CD4-positive, alpha-beta T cell treated with Interleukin-2 at 100 ng/mL for 4 hours (primary cell): ENCODE results near the gene NXPH1.

Experiments
- DNase-seq: peaks from one replicate; pipeline ENCODE4 v3.0.0-alpha.2; 2020; ENCODE audit warnings: low spot score

The NXPH1 gene

GRCh38 chr7:8507566-8507965 is 74.2 kb downstream of the NXPH1 start:
- no peak for DNase-seq

- DNase-seq = no peak
These were observed 76.2 kb downstream of the NXPH1 start for GRCh38 chr7:8509621-8510020.

DNA sequence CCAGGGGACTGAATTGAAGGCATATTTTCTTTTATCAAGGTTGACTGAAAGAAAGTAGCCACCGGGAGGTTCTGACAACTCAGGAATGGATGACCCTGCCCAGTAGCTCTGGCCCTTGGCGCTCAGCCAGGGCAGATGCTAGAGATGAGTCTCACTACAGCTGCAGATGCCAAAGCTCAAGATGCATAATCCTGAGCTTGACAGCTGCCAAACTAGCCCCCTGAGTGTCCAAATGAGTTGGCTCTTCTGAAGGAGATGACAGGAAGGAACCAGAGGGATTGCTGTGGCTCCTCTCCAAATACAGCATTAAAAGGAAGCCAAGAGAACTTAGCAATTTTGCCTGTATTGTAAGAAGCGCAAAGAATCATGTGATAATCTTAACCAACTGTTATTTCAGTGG is 78.4 kb downstream of the NXPH1 start:
- no peak for DNase-seq

GRCh38 chr7:8514781-8515519 is 81.5 kb downstream of the NXPH1 start:
- no peak for DNase-seq

DNA sequence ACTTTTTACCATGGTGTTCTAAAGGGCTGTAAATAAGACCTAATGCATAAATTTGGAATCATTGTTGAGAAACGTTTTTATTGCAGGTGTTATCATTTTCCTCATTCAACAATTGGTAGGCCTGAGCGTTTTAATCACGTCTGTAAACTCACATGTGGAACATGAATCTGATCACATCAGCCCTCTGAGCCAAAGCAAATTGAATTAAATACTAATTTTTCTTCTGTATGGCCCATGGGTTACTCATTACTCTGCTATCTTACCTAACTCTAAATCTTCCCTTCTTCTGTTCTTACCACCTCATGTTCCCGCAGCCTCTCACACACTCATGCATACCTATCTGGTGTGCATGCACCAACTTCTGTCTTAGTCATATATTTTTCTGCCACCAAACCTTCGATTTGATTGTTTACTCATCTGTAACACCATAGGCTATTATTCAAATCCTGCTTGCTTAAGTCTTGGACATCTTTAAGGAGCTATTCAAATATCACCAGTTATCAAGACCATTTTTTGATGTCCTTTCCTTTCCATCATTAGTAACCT is 82.3 kb downstream of the NXPH1 start:
- DNase-seq = no peak

DNA sequence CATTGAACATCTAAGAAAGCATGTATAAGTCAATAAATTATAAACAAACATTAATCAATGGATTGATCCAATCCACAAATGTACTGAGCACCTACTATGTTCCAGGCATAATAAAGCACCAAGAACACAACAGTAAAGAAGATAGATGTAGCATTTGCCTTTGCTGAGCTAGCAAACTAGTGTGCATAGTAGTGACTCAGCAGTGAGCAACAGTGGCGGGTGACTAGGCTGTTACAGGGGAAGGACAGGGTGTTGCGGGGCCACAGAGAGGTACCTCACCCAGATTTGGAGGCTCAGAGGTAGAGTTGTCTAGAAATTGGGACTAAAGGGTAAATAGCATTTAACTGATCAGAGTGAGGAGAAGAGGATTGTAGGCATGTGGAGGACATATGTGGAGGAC is 83.6 kb downstream of the NXPH1 start:
- DNase-seq = no peak

DNA sequence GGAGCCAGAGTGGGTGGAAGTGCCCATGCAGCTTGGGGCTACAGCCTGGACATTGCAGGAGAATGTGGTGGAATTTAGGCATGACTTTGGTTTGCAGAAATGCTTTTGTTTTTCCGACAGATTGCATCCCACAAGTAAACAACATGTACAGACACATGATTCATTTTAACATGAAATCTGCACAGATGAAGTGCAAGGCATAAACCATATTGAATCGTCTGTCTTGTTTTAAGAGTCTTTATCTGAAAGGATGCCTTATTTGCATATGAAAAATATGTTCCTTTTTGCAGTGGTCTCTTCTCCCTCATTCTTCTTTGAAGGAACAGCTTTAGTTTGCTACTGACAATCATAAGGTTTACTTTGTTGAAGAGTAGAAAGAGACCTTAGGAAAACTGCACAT is 94.9 kb downstream of the NXPH1 start:
- DNase-seq = no peak

GRCh38 chr7:8531991-8532515 is 98.6 kb downstream of the NXPH1 start:
- no peak for DNase-seq

- no peak for DNase-seq
These were observed 103.0 kb downstream of the NXPH1 start for GRCh38 chr7:8536431-8536830.

GRCh38 chr7:8549046-8549445 is 115.6 kb downstream of the NXPH1 start:
- DNase-seq = no peak

- DNase-seq = no peak
These were observed 127.1 kb downstream of the NXPH1 start for GRCh38 chr7:8560501-8560900.

- no peak for DNase-seq
These were observed 128.0 kb downstream of the NXPH1 start for GRCh38 chr7:8561449-8561848.

DNA sequence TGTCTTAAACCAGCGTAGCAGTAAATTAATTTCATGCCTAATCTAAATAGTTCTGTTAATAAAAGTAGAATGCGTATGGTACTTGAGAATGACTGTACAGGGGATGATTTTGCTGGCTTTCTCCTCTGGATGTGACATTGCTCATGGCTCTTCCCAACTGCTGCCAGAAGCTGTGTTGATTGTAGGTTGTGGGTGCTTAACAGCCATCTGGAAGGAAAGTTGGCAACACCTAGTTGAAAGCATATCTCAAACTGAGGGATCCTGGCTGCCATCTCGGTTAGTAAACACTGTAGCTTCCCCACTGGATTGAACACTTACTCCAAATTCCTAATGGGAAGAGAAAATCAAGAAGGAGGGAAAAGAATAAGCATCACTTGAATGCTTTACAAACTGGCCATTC is 130.9 kb downstream of the NXPH1 start:
- no peak for DNase-seq

DNA sequence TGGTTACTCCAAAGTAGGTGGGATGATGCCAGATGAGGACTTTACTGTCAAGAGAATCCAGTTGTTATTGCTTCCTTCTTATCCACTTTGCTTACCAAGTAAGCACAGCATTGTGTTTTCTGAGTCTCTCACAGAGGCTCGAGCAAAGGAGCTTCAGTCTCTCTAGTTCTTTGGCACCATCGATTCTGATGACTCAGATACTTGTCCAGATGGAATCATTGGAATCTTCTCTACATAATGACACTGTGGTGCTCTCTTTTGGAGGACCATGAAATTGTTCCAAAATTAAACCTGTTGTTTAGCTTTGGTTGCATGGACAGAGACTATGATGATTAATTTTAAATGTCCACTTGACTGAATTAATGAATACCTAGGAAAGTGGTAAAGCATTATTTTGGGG is 132.6 kb downstream of the NXPH1 start:
- DNase-seq = no peak

DNA sequence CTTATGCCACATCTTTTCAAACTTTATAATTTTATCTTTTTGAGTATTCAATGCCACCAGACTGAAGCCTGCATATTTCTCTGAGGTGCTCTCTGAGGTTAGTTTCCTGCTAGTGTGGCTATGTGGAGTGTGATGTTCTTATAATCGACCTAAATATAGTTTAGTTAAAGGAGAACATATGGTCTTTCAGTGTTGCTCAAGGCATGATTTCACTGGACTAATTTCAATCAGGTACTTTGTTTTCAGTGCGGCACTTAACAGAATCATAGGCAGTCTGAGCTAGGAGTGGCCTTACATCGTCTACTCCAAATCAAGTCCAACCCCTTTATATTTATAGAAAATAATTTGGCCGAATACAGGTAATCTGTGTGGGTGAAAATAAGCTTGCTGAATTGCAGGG is 134.2 kb downstream of the NXPH1 start:
- DNase-seq = no peak

- no peak for DNase-seq
These were observed 146.3 kb downstream of the NXPH1 start for GRCh38 chr7:8579661-8580194.

GRCh38 chr7:8581842-8582241 is 148.4 kb downstream of the NXPH1 start:
- DNase-seq = no peak

DNA sequence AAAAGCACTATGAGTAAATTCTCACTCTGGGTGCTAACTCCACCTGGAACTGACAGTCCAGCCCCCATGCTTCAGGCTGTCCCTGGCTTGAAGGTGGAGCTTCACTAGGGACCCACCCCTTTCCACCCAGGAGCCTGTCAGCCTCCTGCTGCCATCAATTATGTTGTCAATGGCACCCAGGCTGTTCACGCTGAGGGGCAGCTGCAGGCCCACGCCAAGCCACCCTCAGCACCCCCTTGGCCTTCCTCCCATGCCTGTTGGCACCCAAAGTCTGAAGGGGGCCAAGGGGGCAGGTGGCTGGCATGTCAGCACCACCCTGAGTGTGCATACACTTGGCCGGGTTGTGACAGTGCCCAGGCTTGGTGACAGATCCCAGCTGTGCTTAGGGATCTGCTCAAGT is 149.3 kb downstream of the NXPH1 start:
- no peak for DNase-seq

DNA sequence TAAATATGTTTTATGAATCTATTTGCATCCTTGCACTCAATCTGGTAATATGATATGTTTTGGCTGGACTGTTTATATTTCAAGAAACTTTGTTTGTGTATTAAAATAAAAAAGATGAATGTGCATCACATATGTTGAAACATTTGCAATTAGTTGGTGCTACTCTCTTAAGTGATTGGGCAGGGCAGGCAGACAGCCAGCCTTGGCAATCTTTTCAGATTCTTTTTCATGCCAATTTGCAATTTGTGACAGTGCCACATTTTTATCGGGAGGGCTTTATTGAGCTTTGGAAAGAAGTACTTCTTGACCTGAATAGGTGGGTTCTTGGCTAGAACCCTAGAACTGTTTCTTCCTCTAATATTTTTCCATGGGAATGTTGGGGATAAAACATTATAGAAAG is 152.2 kb downstream of the NXPH1 start:
- no peak for DNase-seq

GRCh38 chr7:8590225-8590624 is 156.8 kb downstream of the NXPH1 start:
- no peak for DNase-seq

DNA sequence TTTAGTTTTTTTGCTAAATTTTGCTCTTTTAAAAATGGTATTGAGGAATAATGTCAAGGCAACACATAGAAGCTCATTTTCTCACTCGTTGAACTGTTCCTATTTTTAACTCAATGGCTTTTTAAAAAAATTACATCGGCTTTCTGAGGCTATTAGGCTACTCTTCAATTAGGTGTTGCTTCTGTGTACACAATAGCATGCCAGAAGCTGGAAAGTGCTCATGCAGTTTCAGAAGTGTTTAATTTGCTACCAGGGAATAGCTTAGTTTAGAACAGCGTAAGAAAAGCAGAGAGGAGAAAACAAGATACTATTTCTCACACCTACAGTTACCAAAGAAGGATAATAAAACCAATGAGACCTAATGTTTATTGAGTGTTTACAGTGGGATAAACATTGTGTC is 157.4 kb downstream of the NXPH1 start:
- no peak for DNase-seq

GRCh38 chr7:8591289-8591688 is 157.9 kb downstream of the NXPH1 start:
- DNase-seq = no peak

DNA sequence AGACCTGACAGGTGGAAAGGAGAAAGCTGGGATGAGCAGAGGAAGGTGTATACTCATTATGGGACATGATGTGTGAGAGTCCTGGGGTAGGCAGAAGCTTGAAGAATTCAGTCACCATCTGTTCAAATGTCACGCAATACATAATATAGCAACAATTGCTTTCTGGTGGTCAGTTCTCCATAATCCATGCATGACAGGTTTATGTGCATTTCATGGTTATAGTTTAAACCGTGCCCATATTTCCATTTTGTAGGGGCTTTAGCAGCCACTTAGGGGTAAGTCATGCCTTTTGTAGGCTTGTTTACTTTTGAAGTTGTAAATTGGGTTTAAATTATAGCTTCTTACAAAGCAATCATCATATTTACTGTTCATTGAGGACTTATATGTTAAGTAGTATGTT is 158.8 kb downstream of the NXPH1 start:
- DNase-seq = no peak

- DNase-seq = no peak
These were observed 160.7 kb downstream of the NXPH1 start for GRCh38 chr7:8594115-8594514.
